Stimulated activated CD4-positive, alpha-beta T cell treated with anti-CD3 and anti-CD28 coated beads, TNF-alpha, amount 100 ng/mL, for 1 hour (primary cell): ENCODE data around the gene NKPD1.
"Not testable (repeated sequence)": the region's sequence is repeated elsewhere in the genome, so short reads cannot be mapped to it uniquely, and the experiment has no call there.

ENCODE experiments used
- DNase-seq, 3 donors: peaks; one replicate each; pipeline ENCODE4 v3.0.0-alpha.2; 2020; ENCODE audit warnings: low read depth in 3 of 3, low spot score in 1 of 3

NKPD1 gene

GRCh38 chr19:45140144-45140503, 20.7 kb downstream of the NKPD1 start:
- DNase-seq, result no peak

DNA sequence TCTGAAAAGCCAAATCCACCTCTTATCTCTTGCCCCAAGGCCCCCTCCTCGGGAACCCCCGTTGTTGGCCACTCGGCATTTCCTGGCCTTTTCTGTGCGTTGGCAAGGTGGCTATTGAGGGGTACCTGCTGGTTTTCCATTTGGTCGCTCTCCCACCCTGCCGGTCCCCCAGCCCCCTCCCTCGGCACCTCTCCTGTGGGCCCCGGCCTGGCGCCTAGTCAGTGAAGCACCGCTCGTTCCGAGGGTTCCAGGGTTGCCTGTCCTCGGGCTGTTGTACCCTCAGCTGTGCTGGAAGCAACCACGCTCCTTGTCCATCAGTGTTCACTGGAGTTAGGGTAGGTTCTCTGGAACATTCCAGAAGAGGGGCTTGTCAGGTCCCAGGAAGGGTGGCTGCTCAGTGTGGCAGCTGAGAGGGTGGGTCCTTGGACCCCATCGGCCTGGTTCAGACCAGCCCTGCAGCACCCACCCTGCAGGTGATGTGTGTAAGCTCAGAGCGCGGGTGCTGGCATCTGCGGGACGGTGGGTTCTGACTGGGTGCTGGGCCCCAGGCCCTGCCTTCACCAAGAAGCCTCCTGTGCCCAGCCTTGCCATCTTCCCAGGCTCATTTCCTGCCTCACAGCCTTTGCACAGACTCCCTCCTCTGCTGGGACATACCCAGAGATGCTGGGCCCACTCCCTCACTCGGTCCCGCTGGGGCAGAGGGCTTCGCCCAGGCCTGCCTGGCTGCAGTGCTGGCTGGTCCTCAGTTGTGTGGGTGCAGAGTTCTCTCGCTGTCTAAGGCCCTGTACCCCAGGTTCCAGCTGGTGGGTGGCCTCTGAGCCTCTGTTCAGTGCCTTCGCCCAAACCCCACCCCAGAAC, 21.3 kb downstream of the NKPD1 start:
- DNase-seq, result no peak

DNA sequence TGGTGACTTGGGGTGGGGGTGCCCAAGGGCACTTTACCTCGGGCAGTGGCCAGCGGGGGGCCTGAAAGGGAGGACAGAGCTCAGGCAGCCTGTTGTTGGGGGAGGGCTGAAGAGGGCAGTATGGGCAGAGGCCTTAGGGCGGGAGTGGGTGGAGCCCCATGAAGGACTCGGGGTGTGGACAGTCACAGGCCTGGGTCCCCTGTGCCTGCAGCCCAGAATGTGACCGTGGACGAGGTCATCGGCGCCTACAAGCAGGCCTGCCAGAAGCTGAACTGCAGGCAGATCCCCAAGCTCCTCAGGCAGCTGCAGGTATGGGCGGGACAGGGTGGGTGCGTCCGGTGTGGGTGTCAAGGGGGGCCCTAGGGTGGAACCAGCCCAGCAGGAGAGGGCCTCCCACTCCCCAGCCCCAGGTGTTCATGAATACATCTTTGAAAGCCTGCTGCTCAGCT, 22.5 kb downstream of the NKPD1 start:
- no peak for DNase-seq

GRCh38 chr19:45137179-45137761, 23.5 kb downstream of the NKPD1 start:
- DNase-seq, result no peak

DNA sequence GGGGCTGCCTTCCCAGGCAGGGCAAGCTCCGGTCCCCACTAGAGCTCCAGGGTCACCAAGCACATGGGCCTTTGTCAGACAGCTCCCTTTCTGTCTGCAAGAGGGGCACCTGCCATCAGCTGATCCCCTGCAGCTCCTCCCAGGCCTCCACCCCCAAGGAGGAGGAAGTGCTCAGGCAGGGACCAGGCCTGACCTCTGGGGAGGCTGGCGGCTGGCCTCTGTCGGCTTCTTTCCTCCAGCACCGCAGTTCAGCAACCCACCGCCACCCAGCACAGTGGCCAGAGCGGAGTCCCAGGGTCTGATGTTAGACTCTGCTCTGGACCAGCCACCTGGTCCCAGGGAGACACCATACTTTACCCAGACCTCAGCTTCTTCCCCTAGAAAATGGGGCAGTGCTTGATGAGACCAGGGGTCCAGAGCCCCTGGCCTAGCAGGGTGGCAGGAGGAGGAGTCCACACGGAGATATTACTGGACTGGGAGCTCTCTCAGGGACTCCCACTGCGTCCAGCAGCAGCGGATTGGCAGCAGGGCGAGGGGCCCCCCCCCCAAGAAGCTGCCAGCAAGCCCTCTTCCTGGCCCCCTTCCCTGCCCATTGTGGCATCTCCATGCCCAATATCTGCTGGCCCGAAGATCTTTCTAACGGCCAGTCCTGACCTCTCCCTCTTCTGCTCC, 24.1 kb downstream of the NKPD1 start:
- DNase-seq, result no peak

GRCh38 chr19:45135176-45135885, 25.5 kb downstream of the NKPD1 start:
- no peak for DNase-seq

- no peak for DNase-seq
These were observed 27.1 kb downstream of the NKPD1 start for GRCh38 chr19:45133661-45134060.

GRCh38 chr19:45130888-45131615, 29.7 kb downstream of the NKPD1 start:
- no peak for DNase-seq

GRCh38 chr19:45130236-45130635, 30.5 kb downstream of the NKPD1 start:
- no peak for DNase-seq

DNA sequence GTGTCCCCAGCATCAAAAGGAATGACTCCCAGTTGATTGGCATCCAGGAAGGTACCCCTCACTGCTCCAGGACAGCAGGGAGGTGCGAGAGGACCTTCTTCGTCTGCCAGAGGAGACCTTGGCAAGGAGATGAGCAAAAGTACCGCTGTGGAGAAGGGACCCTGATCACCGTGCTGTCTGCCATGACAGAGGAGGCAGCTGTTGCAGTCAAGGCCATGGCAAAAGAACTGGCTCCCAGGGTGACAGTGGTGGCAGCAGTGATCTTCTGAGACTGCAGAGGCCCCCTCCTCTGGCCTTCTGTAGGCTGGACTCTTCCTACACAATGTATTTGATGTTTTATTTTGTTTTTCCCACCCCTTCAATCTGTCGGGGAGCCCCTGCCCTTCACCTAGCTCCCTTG, 32.0 kb downstream of the NKPD1 start:
- DNase-seq, result no peak

DNA sequence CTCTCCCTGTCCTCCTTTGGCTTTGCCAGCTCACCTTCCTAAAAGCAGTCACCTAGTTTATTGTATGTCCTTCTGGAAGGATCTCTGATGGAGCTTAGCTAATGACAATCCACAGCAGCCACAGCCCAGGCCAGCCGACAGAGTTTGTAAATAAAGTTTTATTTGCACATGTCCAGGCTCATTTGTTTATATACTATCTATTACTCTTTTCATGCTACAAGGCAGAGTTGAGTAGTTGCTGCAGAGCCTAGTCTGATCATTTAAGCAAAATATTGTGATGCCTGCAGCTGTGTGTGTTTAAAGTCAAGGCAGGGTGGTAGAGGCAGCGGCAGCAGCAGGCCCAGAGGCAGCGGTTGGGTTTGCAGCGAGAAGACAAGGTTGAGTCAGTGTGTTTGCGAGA, 32.6 kb downstream of the NKPD1 start:
- DNase-seq, result no peak

GRCh38 chr19:45126654-45127053, 34.1 kb downstream of the NKPD1 start:
- no peak for DNase-seq

GRCh38 chr19:45125975-45126493, 34.7 kb downstream of the NKPD1 start:
- peak in 2 of 3 donors; percentile 27 to 58 for DNase-seq

DNA sequence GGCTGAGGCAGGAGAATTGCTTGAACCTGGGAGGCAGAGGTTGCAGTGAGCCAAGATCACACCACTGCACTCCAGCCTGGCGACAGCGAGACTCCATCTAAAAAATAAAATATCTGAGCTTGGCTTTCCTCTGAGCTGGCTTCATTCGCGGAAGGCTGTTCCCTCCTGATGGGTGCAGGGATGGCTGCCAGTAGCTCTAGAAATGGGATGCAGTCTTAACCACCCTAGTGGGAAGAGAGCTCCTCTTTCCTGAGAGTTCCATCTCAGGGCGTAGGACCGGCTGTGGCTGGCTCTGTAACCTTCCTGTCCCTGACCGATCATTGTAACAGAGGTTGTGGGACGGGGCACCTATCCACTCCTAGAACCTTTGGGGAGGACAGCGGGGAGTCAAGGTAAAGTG, 35.4 kb downstream of the NKPD1 start:
- no peak for DNase-seq

DNA sequence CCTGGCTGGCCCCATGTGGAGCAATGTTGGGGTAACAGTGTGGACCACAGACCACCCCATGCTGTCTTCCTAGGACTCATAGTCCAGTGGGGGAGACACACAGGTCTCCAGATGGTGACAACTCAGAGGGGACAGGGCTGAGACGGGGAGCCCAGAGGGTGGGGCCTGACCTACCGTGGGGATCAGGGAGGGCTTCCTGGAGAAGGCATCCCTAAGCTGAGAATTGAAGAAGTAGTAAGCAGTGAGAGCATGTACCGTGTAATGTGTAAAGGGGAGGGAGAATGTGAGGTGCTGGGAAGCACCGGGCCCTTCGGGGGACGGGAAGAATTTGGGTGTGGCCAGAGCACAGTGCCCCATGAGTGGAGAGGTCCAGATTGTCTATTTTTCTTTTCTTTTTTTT, 36.8 kb downstream of the NKPD1 start:
- no peak for DNase-seq

DNA sequence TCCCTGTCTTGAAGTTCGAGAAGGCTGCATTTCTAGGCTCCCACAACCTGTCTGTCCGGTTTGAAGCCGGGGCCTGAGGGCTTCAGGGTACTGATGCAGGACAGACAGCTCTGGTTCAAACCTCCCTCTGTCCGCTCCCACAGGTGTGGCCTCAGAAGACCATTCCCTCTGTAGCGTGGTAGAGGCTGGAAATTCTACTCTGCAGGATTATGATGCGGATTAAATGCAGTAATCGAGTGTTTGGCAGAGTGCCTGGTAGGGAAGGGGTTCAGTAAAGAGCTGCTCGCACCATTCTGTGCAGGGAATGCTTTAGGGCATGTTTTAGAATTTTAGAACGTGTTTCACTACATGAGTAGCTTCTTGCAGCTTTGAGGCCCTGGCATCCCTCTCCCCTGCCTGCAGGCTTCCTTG, 37.3 kb downstream of the NKPD1 start:
- no peak for DNase-seq

DNA sequence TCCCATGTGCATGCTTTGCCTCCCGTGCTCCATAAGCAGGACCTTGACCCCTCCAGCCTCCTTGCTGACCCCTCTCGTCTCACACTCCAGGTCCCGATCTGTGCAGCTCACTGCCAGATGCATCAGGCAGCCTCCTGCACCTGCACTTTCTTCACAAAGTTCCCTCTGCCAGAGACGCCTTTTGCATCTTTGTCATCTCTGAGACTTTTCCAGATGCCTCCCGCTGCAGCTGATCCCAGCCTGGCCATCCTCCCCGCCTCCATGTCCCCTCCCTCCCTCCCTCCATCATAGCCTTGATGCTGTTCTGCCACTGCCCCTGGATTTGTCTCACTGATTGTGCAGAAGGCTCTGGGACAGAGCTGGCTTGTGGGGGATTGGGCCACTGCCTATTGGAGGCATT, 38.0 kb downstream of the NKPD1 start:
- DNase-seq, result no peak

DNA sequence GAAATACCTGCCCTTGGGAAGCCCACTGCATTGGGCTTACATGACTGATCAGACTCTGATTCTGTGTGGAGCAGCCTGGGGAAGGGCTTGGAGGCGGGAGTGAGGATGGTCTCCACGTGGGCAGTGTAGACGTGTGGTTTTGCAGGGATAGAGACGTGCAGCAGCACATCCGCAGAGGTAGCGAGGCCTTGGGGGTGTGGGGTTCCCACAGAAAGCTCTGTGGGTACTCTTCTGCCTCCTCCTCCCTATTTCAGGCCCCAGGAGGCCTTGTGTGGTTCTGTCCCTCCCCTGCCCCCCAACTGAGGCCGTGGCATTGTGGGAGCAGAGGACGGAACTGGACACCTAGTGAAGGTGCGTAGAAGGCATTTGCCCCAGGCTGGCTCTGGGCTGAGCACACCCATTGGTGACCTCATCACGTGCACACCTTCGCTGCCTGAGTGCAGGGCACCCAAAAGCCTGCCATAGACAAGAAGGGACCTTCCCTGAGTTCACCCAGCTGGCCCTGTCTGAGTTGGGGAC, 38.9 kb downstream of the NKPD1 start:
- DNase-seq, result no peak

DNA sequence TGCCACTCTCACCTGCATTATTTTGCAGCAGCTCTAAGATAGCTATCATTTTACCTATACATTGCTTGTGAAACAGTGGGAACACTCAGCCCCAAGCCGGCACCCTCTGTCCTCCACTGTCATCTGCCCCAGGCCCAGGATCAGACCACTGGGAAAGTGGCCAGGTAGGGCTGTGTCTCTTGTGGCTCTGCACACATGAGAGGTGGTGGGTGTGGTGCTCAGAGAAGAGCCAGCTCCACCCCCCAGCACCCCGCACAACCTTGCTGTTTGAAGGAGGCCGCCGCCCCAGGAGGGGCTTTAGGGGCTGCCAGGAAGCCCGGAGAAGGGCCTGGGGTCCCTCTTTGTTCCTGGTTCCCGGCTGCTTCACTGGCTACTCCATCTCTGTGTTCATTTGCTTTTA, 41.2 kb downstream of the NKPD1 start:
- DNase-seq, result no peak

DNA sequence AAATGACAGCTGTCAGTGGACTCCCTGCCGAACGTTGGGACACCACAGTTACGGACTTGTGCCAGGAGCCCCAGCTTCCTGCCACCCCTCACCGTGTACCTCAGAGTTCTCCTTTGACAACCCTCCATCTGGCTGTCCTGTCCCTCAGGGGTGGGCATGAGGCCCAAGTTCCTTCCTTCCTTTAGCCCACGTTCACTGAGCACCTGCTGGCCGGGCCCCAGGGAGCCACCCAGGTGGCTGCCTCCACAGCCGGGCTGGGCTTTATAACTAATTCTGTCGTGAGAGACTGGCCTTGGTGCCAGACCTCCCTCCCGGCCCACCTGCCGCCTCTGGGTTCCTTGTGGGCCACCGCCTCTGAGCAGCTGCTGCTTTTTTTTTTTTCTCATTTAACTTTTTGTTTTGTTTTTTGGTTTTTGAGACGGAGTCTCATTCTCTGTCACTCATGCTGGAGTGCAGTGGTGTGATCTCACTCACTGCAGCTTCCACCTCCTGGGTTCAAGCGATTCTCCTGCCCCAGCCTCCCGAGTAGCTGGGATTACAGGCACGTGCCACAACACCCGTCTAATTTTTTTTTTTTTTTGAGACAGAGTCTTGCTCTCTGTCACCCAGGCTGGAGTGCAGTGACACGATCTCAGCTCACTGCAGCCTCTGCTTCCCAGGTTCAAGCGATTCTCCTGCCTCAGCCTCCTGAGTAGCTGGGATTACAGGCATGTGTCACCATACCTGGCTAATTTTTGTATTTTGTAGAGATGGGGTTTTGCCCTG, 42.0 kb downstream of the NKPD1 start:
- DNase-seq, result not testable (repeated sequence)
